ENCODE results near the gene GKN1. TPM values are rescaled to one million over a fixed set of nuclear protein-coding genes. Genes with fewer than 3 reads are reported as not detected.

The GKN1 gene
- total and polyA plus RNA-seq, 2 donors (not counting 3 experiments of a cell fraction or from before 2014, with no cell fraction given) = not detected

DNA sequence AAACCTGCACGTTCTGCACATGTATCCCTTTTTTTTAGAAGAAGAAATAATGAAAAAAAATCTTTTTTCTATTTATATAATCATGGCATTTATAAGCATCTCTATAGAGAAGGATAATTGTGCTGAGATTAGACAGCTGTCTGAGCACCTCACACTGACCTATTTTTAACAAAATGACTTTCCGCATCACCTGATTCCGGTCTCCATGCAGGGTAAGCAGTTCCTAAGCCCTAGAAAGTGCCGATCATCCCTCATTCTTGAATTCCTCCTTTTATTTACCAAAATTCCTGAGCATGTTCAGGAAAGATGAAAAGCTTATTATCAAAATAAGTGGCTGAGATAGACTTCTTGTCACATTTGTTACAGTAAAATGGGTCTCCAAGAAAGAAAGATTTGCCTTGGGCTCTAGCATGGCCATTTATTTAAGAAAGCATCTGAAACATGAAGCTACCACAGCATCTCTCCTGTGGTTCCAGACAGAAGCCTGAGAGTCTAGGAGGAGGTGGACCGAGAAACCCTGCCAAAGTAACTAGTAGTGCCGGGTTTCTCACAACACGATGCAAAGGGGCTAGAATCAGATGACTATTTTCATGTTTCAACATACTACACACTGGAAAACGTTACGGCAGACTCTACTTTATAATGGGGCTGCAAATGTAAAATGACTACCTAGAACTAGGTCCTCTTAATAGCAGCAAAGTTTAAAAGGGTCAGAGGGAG lies 670 bp downstream of the GKN1 start:
- H3K4me1 ChIP-seq (ENCODE audit: control insufficient read depth, extremely low read depth, insufficient read depth, low read length) = no peaks in the 10 kb centered on the region
- H3K79me2 ChIP-seq (ENCODE audit: control insufficient read depth, insufficient read depth, low read length) = no peaks in the 10 kb centered on the region
- POLR2A ChIA-PET = no interaction called here
- no peak overlapping the region for H2AFZ ChIP-seq (ENCODE audit: low read depth, low read length)
- CTCF ChIA-PET = interaction anchor here (0.9 to 3.6 kb wide), 3 partner anchors 14 to 32 kb away, joined by 4 to 18 read pairs (median 7); no protein-coding TSS in a partner anchor
- H3K4me2 ChIP-seq (ENCODE audit: insufficient read depth, low read length) = no peak overlapping the region
- no peaks in the 10 kb centered on the region for H3K9me3 ChIP-seq (replicated peaks; ENCODE audit: control insufficient read depth, insufficient read depth, low read length)
- no peak overlapping the region for H3K9ac ChIP-seq (replicated peaks; ENCODE audit: extremely low read depth, insufficient read depth, low read length)
- FAIRE-seq = no peak
- H4K20me1 ChIP-seq (replicated peaks; ENCODE audit: control insufficient read depth, extremely low read depth, insufficient read depth, low read length) = no peaks in the 10 kb centered on the region
- dilution Hi-C loops (cut with MboI; ENCODE audit: extremely low pct_ligation_motif_present, low sequenced_read_pairs) (no loop called here), intact Hi-C loops (cut with micrococcal nuclease) (no loop called here)
- no peaks in the 10 kb centered on the region for H3K9me1 ChIP-seq (replicated peaks; ENCODE audit: control insufficient read depth, extremely low read depth, insufficient read depth, low read length)
- H3K27ac ChIP-seq (ENCODE audit: insufficient read depth, low read depth, low read length) = no peak overlapping the region
- TF ChIP-seq GATA2 (IDR thresholded peaks at IDR 0.05; ENCODE audit: insufficient read depth, insufficient read length, low read depth, low read length) = no peak
- TF ChIP-seq EZH2 (IDR thresholded peaks at IDR 0.05; ENCODE audit: borderline replicate concordance, low read depth, low read length, severe bottlenecking) = no peak
- no peak for TF ChIP-seq POLR2AphosphoS5 (IDR thresholded peaks at IDR 0.05; ENCODE audit: insufficient read depth, low read depth, low read length)
- TF ChIP-seq FOS (IDR thresholded peaks at IDR 0.05; ENCODE audit: borderline replicate concordance, insufficient read depth, low read length) = no peak
- TF ChIP-seq JUN (IDR thresholded peaks at IDR 0.05; ENCODE audit: borderline replicate concordance, insufficient read depth, insufficient read length, low read depth) = no peak
- TF ChIP-seq MAX (IDR thresholded peaks at IDR 0.05; ENCODE audit: insufficient read depth, insufficient read length) = no peak
- no peak for DNase-seq (ENCODE audit: low read depth, low spot score)
- H3K27me3 ChIP-seq (ENCODE audit: control insufficient read depth in 2 of 2, insufficient read depth in 2 of 2, low read length in 2 of 2) = peaks cover 21 to 24% of the 10 kb centered on the region in 2 experiments
- H3K36me3 ChIP-seq (ENCODE audit: control insufficient read depth in 2 of 2, extremely low read depth in 1 of 2, insufficient read depth in 2 of 2, low read length in 2 of 2) = no peaks in the 10 kb centered on the region
- no peak overlapping the region for H3K4me3 ChIP-seq (replicated peaks in 1 of 3; ENCODE audit: insufficient read depth in 1 of 3, low read depth in 1 of 3, low read length in 3 of 3)
- no TSS peak for BruUV-seq (replicated peaks)

DNA sequence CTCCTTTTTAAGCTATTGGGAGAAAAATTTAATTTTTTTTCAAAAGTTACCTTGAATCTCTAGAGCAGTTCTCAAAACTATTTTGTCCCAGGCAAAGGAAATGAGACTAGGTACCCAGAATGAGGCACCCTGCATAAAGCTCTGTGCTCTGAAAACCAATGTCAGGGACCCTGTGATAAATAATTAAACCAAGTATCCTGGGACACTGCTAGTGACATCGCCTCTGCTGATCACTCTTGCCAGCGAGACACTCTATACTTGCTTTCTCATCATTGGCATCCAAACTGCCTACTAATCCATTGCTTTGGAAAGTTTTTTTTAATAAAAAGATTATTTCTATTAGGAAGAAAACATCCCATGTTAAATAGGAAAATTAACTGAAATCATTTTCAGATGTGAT lies 1.4 kb downstream of the GKN1 start:
- intact Hi-C loops (cut with micrococcal nuclease) (no loop called here), dilution Hi-C loops (cut with MboI; ENCODE audit: extremely low pct_ligation_motif_present, low sequenced_read_pairs) (no loop called here)
- Histone ChIP-seq H3K79me2 (ENCODE audit: control insufficient read depth, insufficient read depth, low read length) (no peaks in the 10 kb centered on the region), H3K27ac (ENCODE audit: insufficient read depth, low read depth, low read length) (no peak overlapping the region), H3K4me1 (ENCODE audit: control insufficient read depth, extremely low read depth, insufficient read depth, low read length) (no peaks in the 10 kb centered on the region), H3K36me3 (ENCODE audit: control insufficient read depth in 2 of 2, extremely low read depth in 1 of 2, insufficient read depth in 2 of 2, low read length in 2 of 2) (no peaks in the 10 kb centered on the region), H3K4me3 (replicated peaks in 1 of 3; ENCODE audit: insufficient read depth in 1 of 3, low read depth in 1 of 3, low read length in 3 of 3) (no peak overlapping the region), H2AFZ (ENCODE audit: low read depth, low read length) (no peak overlapping the region), H3K4me2 (ENCODE audit: insufficient read depth, low read length) (no peak overlapping the region), H3K27me3 (ENCODE audit: control insufficient read depth in 2 of 2, insufficient read depth in 2 of 2, low read length in 2 of 2) (peaks cover 21 to 24% of the 10 kb centered on the region in 2 experiments), H3K9ac (replicated peaks; ENCODE audit: extremely low read depth, insufficient read depth, low read length) (no peak overlapping the region), H3K9me3 (replicated peaks; ENCODE audit: control insufficient read depth, insufficient read depth, low read length) (no peaks in the 10 kb centered on the region), H3K9me1 (replicated peaks; ENCODE audit: control insufficient read depth, extremely low read depth, insufficient read depth, low read length) (no peaks in the 10 kb centered on the region), H4K20me1 (replicated peaks; ENCODE audit: control insufficient read depth, extremely low read depth, insufficient read depth, low read length) (no peaks in the 10 kb centered on the region)
- TF ChIP-seq, protein P1, sequence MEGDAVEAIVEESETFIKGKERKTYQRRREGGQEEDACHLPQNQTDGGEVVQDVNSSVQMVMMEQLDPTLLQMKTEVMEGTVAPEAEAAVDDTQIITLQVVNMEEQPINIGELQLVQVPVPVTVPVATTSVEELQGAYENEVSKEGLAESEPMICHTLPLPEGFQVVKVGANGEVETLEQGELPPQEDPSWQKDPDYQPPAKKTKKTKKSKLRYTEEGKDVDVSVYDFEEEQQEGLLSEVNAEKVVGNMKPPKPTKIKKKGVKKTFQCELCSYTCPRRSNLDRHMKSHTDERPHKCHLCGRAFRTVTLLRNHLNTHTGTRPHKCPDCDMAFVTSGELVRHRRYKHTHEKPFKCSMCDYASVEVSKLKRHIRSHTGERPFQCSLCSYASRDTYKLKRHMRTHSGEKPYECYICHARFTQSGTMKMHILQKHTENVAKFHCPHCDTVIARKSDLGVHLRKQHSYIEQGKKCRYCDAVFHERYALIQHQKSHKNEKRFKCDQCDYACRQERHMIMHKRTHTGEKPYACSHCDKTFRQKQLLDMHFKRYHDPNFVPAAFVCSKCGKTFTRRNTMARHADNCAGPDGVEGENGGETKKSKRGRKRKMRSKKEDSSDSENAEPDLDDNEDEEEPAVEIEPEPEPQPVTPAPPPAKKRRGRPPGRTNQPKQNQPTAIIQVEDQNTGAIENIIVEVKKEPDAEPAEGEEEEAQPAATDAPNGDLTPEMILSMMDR (IDR thresholded peaks at IDR 0.05; ENCODE audit: extremely low read depth in 1 of 2, insufficient read depth in 1 of 2, low read depth in 1 of 2, low read length in 2 of 2) = no peak
- no peak for TF ChIP-seq MYC (IDR thresholded peaks at IDR 0.05; ENCODE audit: low read depth, low read length)
- no peak for TF ChIP-seq FOS (IDR thresholded peaks at IDR 0.05; ENCODE audit: borderline replicate concordance, insufficient read depth, low read length)
- no peak for TF ChIP-seq JUN (IDR thresholded peaks at IDR 0.05; ENCODE audit: borderline replicate concordance, insufficient read depth, insufficient read length, low read depth)
- TF ChIP-seq POLR2A (IDR thresholded peaks at IDR 0.05; ENCODE audit: low read depth, low read length) = no peak
- no peak for TF ChIP-seq POLR2AphosphoS5 (IDR thresholded peaks at IDR 0.05; ENCODE audit: insufficient read depth, low read depth, low read length)
- no peak for TF ChIP-seq MAX (IDR thresholded peaks at IDR 0.05; ENCODE audit: insufficient read depth, insufficient read length)
- TF ChIP-seq GATA2 (IDR thresholded peaks at IDR 0.05; ENCODE audit: insufficient read depth, insufficient read length, low read depth, low read length) = no peak
- TF ChIP-seq EZH2 (IDR thresholded peaks at IDR 0.05; ENCODE audit: borderline replicate concordance, low read depth, low read length, severe bottlenecking) = no peak
- FAIRE-seq = no peak
- POLR2A ChIA-PET = no interaction called here
- DNase-seq (ENCODE audit: low read depth, low spot score) = no peak
- CTCF ChIA-PET = interaction anchor here (0.9 to 3.6 kb wide), 3 partner anchors 13 to 33 kb away, joined by 4 to 18 read pairs (median 7); no protein-coding TSS in a partner anchor
- BruUV-seq (replicated peaks) = no TSS peak

Data from endothelial cell of umbilical vein (primary cell).